Amygdala (tissue), 56 donors: ENCODE measurements around the gene NUP50.
A peak's percentile ranks its signal among the peaks of the same experiment; 100 is the strongest.

Source experiments
- DNase-seq, 56 donors: peaks; one replicate each; lab custom pipeline; 2025; lab: John Stamatoyannopoulos, UW

NUP50 gene

DNA sequence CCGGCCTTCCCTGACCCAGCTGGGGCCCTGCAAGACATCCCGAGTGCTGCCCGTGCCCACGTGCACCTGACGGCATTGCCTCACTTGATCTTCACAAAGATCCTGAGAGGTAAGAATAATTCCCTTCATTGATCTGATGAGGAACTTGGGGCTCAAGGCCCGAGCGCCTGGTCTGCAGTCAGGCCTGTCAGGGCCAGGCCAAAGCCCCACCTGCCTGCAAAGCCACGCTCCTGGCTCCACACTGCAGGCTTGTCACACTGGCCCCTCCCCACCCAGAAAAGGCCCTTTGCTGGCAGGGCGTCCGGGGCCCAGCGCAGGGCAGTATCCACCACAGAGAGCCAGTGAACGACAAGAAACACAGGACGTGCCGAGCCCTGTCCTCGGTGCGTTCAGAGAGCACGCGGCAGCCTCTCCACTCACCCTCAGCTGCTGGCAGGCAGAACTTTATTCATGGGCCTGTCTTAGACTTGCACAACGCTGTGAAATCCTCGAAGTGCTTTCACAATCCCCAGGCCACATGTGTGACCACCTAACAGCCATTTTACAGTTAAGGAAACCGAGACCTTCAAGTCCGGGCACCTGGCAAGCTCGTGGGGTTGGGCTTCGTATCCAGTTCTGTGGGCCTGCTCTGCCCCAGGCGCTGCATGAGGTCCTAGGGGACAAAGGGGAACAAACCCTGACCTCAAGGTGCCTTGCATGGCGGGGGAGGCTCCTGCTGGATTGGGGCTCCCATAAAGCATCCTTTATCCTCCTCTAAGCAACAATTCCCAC is 62.2 kb downstream of the NUP50 start:
- DNase-seq = peak in 31 of 56 donors; percentile 30 to 66 (median 51)

DNA sequence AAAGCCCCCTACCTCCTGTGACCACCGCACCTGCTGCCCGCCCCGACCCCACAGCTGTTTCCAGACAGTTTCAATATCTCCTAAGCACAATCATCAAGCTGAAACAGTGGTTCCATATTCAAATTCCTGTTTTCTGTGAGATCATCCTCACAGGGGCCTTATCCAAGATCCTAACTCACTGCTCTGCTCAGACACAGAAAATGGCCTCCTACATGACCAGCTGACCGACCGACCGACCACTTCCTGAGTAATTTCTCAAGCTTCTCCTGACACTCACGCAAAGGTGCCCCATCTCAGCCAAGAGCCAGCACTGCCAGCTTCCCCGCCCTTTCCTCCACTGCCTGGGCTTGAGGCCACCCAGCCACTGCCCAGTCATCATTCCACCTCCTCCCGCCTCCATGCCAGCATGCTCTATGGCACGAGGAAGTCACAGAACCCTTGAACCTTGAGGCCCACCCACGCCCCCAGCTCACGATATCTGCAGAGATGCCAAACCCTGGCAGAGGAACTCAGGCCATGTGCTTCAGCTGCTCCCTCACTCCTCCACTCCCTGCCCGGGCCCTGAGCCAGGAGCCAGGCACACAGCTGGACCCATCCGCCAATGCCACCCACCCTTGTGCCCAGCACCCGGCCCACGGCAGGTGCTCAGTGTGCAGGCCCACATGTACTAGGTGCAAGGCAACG is 62.9 kb downstream of the NUP50 start:
- peak in 34 of 56 donors; percentile 28 to 71 (median 51) for DNase-seq

DNA sequence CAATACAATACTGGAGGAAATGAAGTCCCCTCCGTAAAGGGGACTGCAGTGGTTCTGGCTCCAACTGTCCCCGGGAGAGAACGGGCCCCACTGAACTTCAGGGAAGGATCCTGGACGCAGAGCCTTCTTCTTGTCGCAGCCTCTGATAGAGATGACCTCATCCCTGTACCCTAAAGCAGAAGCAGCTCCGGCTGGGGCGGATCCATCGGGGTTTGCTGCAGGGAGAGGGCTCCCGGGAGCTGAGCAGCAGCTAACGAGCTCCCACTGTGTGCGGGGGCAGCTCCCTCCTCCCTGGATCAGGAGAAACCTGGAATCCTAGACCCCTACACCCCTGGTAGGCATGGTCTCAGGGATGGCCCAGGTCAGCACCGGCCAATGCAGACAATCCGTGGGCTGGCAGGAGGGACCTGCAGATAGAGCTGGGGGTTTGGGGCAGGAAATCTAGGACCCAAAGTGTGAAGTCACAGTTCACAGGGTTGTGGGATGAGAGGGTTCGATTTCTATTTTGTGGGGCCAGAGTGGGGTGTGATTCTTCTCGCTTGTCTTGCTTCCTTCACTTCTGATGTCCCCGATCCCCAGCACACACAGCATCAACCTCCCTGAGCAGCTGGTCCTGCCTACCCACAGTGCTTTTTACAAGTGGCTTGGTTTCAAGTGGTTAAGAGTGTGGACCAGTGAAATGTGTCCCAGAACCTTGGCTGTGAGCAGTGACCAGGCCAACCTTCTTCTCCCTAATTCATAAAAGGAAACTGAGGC is 64.1 kb downstream of the NUP50 start:
- peak in 36 of 56 donors; percentile 19 to 60 (median 46) for DNase-seq

DNA sequence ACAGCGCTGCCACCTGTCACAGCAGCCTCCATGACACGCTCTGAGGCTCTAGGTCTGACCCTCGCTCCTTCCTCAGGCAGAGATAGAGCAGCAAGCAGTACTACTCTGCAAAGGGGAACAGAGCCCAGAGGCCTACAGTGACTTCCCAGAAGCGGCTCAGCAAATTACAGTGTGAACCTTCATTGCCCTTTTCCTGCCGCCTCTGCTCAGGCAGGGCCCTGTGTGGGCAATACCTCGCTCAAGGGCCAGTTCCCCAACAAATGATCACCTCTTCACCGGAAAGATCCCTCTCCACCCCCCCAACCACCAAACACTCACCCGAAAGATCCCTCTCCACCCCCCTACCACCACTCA is 64.7 kb downstream of the NUP50 start:
- no peak for DNase-seq

DNA sequence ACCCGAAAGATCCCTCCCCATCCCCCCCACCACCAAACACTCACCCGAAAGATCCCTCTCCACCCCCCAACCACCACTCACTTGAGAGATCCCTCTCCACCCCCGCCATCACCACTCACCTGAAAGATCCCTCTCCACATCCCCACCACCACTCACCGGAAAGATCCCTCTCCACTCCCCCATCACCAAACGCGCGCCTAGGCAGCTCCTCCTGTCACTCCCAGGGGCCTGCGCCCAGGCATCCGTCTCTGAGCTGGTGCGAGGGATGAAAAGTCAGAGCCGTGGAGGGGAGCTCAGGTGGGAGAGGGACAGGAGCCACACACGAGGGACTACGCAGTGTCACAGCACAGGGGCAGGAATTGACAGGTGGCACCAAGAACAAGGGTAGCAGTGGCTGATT is 65.5 kb downstream of the NUP50 start:
- DNase-seq = no peak

DNA sequence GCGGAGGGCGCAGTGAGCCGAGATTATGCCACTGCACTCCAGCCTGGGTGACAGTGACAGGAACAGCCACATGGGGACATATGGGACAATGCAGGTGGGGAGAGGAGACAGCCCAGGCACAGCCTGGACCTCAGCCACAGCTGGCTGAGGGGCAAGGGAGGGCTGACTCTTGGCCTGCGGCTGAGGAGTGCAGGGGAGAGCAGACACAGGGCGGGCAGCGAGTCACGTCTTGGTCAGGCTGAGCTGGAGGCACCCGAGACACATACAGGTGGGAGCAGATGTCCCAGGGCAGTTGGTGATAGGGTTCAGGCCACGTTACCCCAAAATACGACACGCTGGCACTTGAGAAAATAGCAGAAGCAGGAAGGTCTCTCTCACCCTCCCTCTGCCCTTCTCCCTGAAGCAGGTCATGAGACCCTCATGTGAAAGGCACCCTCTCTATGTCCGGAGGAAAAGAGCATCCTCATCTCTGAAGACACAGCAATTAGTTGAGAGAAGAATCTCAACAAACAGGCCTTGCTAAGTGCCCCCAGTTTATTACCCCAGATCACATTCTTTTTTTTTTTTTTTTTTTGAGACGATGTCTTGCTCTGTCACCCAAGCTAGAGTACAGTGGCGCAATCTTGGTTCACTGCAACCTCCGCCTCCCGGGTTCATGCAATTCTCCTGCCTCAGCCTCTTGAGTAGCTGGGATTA is 66.4 kb downstream of the NUP50 start:
- DNase-seq = no peak

DNA sequence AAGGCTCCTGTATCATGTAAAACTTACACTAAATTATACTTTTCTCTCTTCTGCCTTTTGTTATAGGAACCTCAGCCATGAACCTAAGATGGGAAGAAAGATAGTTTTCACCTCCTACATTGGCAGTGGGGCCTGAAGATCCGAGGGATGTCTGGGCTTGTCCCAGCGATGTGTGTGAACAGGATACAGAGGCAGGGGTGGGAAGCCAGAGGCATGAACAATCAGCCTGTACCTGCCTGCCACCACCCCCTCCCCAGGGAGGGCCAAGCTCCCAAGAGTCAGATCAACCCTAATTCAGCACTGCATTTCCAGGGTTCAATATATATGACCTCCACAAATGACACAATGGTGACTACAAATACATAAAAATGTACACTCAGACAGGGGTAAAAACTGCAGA is 67.6 kb downstream of the NUP50 start:
- no peak for DNase-seq

DNA sequence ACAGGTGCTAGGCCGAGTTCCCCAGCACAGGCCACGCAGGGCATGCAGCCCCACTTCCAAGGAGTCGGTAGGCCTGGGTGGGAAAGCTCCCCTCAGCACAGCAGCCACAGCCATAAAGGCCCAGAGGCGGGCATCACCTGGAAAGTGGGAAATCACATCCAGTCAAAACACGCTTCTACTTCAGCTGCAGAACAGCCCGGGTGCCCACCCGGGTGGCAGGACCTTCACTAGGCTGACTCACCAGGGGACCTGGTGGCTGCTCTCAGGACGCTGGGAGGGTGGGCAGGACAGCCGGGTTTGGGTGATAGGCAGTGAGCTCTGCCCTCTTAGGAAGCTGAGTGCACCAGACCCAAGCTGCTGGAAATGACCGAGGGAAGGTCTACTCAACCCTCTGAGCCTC is 69.7 kb downstream of the NUP50 start:
- DNase-seq = no peak

DNA sequence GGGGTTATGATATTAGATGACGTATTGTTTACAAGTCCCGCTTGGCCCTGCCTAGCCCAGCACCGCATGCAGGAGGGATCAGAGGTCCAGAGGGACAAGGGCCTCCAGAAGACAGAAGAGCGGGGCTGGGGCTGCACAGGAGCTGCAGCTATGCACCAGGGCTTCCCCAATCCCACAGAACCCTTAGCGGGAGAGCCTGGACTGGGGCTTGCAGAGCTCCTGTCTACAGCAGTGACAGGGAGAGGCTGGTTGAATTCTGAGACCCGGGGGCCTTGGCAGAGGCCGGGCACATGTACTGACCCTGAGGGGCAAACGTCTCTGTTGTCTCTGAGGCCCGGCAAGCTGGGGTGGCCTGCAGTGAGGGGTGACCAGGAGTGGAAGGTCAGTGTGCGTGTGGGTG is 70.1 kb downstream of the NUP50 start:
- no peak for DNase-seq

DNA sequence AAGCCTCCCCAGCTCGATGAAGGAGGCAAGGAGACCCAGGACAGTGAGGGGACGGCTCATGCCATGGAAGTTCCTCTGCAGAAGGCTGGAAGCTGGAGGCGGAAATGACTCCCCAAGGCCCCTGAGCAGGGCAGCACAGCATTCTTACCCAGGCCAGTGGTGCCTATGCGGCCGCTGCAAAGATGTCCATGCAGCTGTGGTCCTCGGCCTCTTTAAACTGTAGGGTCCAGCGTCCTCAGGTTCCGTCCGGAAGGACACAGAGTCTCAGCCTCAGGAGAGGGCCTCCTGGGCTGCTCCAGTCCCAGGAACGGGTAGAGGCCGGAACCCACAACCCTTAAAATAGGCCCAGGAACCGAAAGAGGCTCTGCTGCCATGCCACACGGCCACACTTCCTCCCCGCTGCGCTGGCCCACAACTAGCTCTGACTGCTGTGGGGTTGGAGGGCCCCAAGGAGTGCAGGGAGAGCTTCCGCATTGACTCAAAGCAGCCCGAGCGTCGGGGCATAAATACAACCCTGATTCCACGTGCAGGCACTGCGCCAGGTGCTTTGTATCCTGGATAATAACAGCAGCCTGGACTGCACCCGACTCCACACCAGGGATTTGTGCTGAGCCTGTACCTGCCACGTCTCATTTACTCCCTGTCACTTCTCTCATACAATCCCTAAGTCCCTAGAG is 71.5 kb downstream of the NUP50 start:
- peak in 18 of 56 donors; percentile 20 to 48 (median 34) for DNase-seq

DNA sequence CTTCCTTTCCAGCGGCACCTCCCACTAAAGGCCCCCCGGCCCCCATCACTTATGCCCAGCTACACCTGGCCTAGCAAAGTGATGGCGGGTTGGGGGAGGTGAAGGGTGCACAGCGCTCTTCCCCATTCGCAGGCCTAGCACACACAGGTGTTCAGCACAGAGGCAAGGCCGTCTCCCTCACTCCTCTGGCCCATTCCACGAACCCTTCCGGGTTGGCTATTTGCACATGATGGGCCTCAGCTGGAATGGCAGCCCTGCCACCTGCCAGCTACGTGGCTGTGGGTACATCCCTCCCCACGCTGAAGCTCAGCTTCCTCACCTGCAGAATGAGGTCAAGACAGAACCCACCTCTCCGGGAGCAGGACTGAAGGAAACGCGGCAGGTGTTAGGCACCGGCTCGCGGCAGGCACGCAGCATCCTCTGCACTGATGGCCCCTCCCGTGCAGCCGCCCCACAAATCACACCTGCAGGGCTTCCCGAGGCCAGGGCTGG is 72.2 kb downstream of the NUP50 start:
- no peak for DNase-seq

DNA sequence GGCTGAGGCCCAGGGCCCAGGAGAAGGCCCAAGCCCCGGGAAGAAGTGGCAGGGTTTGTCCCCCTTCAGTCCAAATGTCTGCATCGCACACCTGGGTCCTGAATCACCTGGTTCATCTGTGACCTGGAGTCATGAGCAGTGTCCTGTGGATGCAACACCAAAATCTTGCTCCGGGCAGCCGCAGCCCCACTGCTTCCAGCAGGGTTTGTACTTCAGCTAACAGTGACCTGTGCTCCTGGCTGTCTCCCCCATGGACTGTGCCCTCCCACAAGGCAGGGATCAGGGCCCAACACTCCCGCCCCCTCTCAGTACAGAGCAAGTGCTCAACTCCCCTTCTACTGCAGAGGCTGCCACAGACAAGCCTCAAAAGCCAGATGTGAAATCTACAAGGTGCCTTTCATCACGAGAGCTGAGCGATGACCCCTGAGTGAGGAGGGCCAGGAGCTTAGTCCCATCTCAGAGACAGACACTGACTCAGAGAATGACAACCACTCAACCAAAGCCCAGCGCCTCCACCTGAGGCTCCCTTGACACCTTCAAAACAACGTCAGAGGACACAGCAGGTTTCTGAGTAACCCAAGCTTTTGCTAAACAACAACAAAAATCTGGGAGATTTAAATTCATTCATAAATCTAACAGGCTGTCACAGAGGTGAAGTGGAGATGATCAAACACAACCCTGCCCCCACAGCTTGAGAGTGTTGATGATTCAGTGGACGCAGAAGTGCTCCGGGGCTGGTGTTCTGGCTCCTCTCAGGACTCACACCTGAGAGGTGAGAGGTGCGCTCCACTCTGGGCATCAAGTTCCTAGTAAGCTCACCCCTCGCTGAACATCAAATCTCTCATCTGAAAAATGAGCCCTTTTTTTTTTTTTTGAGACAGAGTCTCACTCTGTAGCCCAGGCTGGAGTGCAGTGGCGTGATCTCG is 73.6 kb downstream of the NUP50 start:
- no peak for DNase-seq
